GM18867 (cell line): Measurements from ENCODE around the gene MUS81.

Experiments used
- ATAC-seq: cut with Tn5 transposase; IDR thresholded peaks from one replicate; pipeline ENCODE4 v1.9.1; 2021; ENCODE audit warnings: mild to moderate bottlenecking, moderate library complexity; ENCODE audit not compliant: unreplicated experiment

The MUS81 gene

GRCh38 chr11:65872586-65873317, 12.5 kb downstream of the MUS81 start, which contains the start of gene EFEMP2:
Gene EFEMP2, minus strand, starts transcription at chr11:65872800. Its CDS starts 446 bp downstream, at chr11:65872354.
- no peak for ATAC-seq

GRCh38 chr11:65873318-65874156, 13.3 kb downstream of the MUS81 start:
- ATAC-seq: peak; percentile 82

- no peak for ATAC-seq
These were observed 19.4 kb downstream of the MUS81 start, which contains the start of gene CTSW for GRCh38 chr11:65879617-65880016. Gene CTSW, plus strand, starts transcription at chr11:65879837. Its CDS starts 18 bp downstream, at chr11:65879855.

- no peak for ATAC-seq
These were observed 19.8 kb downstream of the MUS81 start for GRCh38 chr11:65880027-65880426.

GRCh38 chr11:65880844-65881421, 20.7 kb downstream of the MUS81 start:
- no peak for ATAC-seq

GRCh38 chr11:65882120-65883057, 22.2 kb downstream of the MUS81 start:
- no peak for ATAC-seq

GRCh38 chr11:65883058-65883761, 23.0 kb downstream of the MUS81 start:
- no peak for ATAC-seq

- no peak for ATAC-seq
These were observed 23.8 kb downstream of the MUS81 start for GRCh38 chr11:65883786-65884715.

- ATAC-seq: peak; percentile 33
These were observed 24.5 kb downstream of the MUS81 start for GRCh38 chr11:65884716-65885092.

GRCh38 chr11:65885231-65885630, 25.0 kb downstream of the MUS81 start:
- ATAC-seq: no peak

- no peak for ATAC-seq
These were observed 25.7 kb downstream of the MUS81 start for GRCh38 chr11:65885808-65886536.

- no peak for ATAC-seq
These were observed 26.8 kb downstream of the MUS81 start for GRCh38 chr11:65886826-65887722.

GRCh38 chr11:65887723-65888162, 27.5 kb downstream of the MUS81 start:
- ATAC-seq: peak; percentile 1

- ATAC-seq: peak; percentile 45
These were observed 28.1 kb downstream of the MUS81 start, which contains the start of gene FIBP for GRCh38 chr11:65888163-65888814. Gene FIBP, minus strand, starts transcription at chr11:65888471. Its CDS starts 53 bp downstream, at chr11:65888418.

- peak; percentile 53 for ATAC-seq
These were observed 30.3 kb downstream of the MUS81 start, which contains the start of gene CCDC85B for GRCh38 chr11:65890324-65891218. Gene CCDC85B, plus strand, starts transcription at chr11:65890673. Its CDS starts 111 bp downstream, at chr11:65890784.
